DOHH2 (cell line): ENCODE data around the gene MAZ.

ENCODE experiments used
- H3F3A ChIP-seq: fragments of 200-600 bp; sonication (generic), shearing (Covaris generic); 2 replicates; pipeline ENCODE4 v1.6.0; 2016; ENCODE audit warnings: antibody characterized with exemption, mild to moderate bottlenecking; ENCODE audit not compliant: control insufficient read depth, insufficient read depth
- H3K27ac ChIP-seq: fragments of 200-600 bp; sonication (generic); 2 replicates; pipeline ENCODE4 v1.5.1; 2014; ENCODE audit warnings: low read depth, mild to moderate bottlenecking, low read length, moderate library complexity
- H3K27me3 ChIP-seq: fragments of 200-600 bp; sonication (generic); 2 replicates; pipeline ENCODE4 v1.6.1; 2014; ENCODE audit warnings: mild to moderate bottlenecking, low read length, mixed read lengths; ENCODE audit not compliant: control insufficient read depth
- H3K36me3 ChIP-seq: fragments of 200-600 bp; sonication (generic); 2 replicates; pipeline ENCODE4 v1.6.1; 2014; ENCODE audit warnings: mild to moderate bottlenecking, low read length, moderate library complexity, mixed read lengths; ENCODE audit not compliant: control insufficient read depth
- H3K4me1 ChIP-seq: fragments of 200-600 bp; sonication (generic); 2 replicates; pipeline ENCODE4 v1.6.1; 2014; ENCODE audit warnings: mild to moderate bottlenecking, low read length, mixed read lengths; ENCODE audit not compliant: control insufficient read depth
- H3K4me2 ChIP-seq: fragments of 200-600 bp; sonication (generic); 2 replicates; pipeline ENCODE4 v1.6.0; 2014; ENCODE audit warnings: mild to moderate bottlenecking, low read length, moderate library complexity
- H3K4me3 ChIP-seq: fragments of 200-600 bp; sonication (generic); 2 replicates; pipeline ENCODE4 v1.5.1; 2014; ENCODE audit warnings: mild to moderate bottlenecking, low read length, mixed read lengths
- H3K79me2 ChIP-seq: fragments of 200-600 bp; sonication (generic); 2 replicates; pipeline ENCODE4 v1.6.1; 2014; ENCODE audit warnings: mild to moderate bottlenecking, low read length, mixed read lengths; ENCODE audit not compliant: control insufficient read depth
- H3K9me2 ChIP-seq: fragments of 200-600 bp; sonication (generic); replicated peaks from 2 replicates; pipeline ENCODE4 v1.6.1; 2014; ENCODE audit warnings: mild to moderate bottlenecking, low read length, mixed read lengths; ENCODE audit not compliant: control insufficient read depth
- H3K9me3 ChIP-seq: fragments of 200-600 bp; sonication (generic); 2 replicates; pipeline ENCODE4 v1.6.1; 2014; ENCODE audit warnings: antibody characterized with exemption, low read length, mixed read lengths; ENCODE audit not compliant: control insufficient read depth, insufficient read depth
- H4K20me1 ChIP-seq: fragments of 200-600 bp; sonication (generic); 2 replicates; pipeline ENCODE4 v1.6.0; 2014; ENCODE audit warnings: low read depth, mild to moderate bottlenecking, antibody characterized with exemption, low read length, moderate library complexity; ENCODE audit not compliant: control insufficient read depth, insufficient read depth
- EZH2phosphoT487 ChIP-seq: fragments of 200-600 bp; sonication (generic); IDR thresholded peaks from 2 replicates; pipeline ENCODE4 v1.6.1; 2017; ENCODE audit warnings: borderline replicate concordance, mild to moderate bottlenecking, antibody characterized with exemption, low read length, moderate library complexity, mixed read lengths
- TF ChIP-seq, protein P1 (sequence below): fragments of 200-600 bp; sonication (generic); IDR thresholded peaks from one replicate; pipeline ENCODE4 v1.5.1; 2014; ENCODE audit warnings: antibody characterized with exemption, mild to moderate bottlenecking, low read depth, low read length; ENCODE audit not compliant: poor library complexity, severe bottlenecking

MAZ gene

DNA sequence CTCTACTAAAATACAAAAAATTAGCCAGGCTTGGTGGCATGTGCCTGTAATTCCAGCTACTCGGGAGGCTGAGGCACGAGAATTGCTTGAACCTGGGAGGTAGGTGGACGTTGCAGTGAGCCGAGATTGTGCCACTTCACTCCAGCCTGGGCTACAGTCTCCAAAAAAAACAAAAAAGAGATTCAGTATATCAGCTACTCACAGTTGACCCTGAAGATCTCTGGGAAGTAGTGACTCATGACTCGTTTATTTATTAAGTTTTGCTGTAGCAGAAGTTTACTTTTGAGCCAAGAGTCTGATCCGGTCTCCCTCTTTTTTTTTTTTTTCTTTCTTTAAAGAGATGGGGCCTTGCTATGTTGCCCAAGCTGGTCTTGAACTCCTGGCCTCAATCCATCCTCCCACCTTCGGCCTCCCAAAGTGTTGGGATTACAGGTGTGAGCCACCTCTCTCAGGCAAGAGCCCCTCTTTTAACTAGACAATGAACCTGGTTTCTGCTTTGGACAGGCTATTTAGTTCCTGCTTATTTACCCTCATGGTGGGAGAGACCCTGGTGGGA, 18.3 kb downstream of the MAZ start:
- Histone ChIP-seq H3K9me3 (no peaks in the 10 kb centered on the region), H3F3A (no peaks in the 10 kb centered on the region), H4K20me1 (peaks cover 14% of the 10 kb centered on the region; the same call in 1 of the 2 replicates), H3K9me2 (no peaks in the 10 kb centered on the region), H3K27me3 (peaks cover 10% of the 10 kb centered on the region; the same call in 1 of the 2 replicates), H3K79me2 (peaks cover 15% of the 10 kb centered on the region; the same call in 1 of the 2 replicates), H3K4me2 (no peak overlapping the region), H3K27ac (no peak overlapping the region), H3K4me1 (peaks cover 27% of the 10 kb centered on the region), H3K36me3 (peaks cover 22% of the 10 kb centered on the region), H3K4me3 (no peak overlapping the region)
- TF ChIP-seq EZH2phosphoT487 = no peak
- TF ChIP-seq, protein P1, sequence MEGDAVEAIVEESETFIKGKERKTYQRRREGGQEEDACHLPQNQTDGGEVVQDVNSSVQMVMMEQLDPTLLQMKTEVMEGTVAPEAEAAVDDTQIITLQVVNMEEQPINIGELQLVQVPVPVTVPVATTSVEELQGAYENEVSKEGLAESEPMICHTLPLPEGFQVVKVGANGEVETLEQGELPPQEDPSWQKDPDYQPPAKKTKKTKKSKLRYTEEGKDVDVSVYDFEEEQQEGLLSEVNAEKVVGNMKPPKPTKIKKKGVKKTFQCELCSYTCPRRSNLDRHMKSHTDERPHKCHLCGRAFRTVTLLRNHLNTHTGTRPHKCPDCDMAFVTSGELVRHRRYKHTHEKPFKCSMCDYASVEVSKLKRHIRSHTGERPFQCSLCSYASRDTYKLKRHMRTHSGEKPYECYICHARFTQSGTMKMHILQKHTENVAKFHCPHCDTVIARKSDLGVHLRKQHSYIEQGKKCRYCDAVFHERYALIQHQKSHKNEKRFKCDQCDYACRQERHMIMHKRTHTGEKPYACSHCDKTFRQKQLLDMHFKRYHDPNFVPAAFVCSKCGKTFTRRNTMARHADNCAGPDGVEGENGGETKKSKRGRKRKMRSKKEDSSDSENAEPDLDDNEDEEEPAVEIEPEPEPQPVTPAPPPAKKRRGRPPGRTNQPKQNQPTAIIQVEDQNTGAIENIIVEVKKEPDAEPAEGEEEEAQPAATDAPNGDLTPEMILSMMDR = no peak

DNA sequence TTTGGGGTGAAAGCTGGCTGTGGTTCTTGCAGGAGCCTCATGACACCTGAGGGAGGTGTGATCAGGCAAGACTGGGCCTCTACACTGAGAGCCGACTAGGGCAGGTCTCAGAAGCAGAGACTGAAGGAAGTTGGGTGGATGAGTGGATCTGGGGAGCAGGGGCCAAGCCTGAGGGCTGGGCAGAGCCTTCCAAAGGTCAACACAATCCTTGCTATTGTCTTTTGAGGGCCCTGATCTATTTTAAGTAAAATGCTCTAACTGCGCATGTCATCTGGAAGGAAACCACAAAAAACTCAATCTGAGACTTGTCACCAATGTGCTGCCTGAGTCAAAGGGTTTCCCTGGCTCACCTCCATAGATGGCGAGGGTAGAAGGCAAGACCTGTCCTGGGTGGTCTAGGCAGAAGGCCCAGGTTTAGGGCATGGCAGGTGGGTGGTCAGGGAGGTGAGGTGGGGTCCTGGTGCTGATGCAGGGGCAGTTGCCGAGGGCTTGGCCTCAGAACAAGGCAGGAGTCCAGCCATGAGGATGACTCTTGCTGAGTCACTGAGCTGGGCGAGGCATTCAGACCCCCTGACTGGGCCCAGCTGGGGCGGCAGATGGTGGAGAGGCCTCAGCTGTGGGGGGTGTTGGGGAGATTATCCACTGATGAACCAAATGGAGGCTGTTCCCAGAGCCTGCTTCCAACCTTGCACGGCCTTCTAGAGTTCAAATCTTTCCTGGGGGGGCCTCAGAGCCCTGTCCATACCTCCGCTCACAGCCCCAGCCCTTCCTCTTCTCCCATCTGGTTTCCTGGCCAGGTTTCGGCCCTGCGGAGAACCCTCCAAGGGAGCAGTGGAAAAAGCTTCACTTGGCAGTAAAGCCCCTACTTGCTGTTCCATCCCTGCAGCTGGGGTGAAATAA, 19.1 kb downstream of the MAZ start:
- Histone ChIP-seq H3K4me1 (peaks cover 20% of the 10 kb centered on the region), H3K79me2 (peaks cover 8% of the 10 kb centered on the region; the same call in 1 of the 2 replicates), H3K9me2 (no peaks in the 10 kb centered on the region), H4K20me1 (peaks cover 7% of the 10 kb centered on the region; the same call in 1 of the 2 replicates), H3K9me3 (no peaks in the 10 kb centered on the region), H3F3A (no peaks in the 10 kb centered on the region), H3K27ac (no peak overlapping the region), H3K4me2 (no peak overlapping the region), H3K4me3 (no peak overlapping the region), H3K36me3 (peaks cover 14% of the 10 kb centered on the region), H3K27me3 (peaks cover 13% of the 10 kb centered on the region; the same call in 1 of the 2 replicates)
- TF ChIP-seq, protein P1 = no peak
- no peak for TF ChIP-seq EZH2phosphoT487

DNA sequence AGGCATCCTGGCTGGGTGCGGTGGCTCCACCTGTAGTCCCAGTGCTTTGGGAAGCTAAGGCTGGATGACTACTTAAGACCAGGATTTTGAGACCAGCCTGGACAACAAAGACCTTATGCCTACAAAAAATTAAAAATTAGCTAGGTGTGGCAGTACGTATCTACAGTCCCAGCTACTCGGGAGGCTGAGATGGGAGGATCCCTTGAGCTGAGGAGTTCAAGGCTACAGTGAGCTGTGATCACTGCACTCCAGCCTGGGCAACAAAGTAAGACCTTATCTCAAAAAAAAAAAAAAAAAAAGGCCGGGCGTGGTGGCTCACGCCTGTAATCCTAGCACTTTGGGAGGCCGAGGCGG, 20.0 kb downstream of the MAZ start:
- peaks cover 13% of the 10 kb centered on the region; the same call in 1 of the 2 replicates for H3K27me3 ChIP-seq
- H3F3A ChIP-seq = no peaks in the 10 kb centered on the region
- no peak overlapping the region for H3K27ac ChIP-seq
- TF ChIP-seq EZH2phosphoT487 = no peak
- TF ChIP-seq, protein P1 = no peak
- peaks cover 4% of the 10 kb centered on the region; the same call in 1 of the 2 replicates for H4K20me1 ChIP-seq
- no peaks in the 10 kb centered on the region for H3K9me3 ChIP-seq
- H3K4me1 ChIP-seq = peaks cover 10% of the 10 kb centered on the region
- no peaks in the 10 kb centered on the region for H3K9me2 ChIP-seq
- H3K36me3 ChIP-seq = peaks cover 5% of the 10 kb centered on the region; the same call in 1 of the 2 replicates
- no peak overlapping the region for H3K4me3 ChIP-seq
- H3K79me2 ChIP-seq = 0 out of 2 replicates have a peak, but pooled peaks cover under 1% of the 10 kb centered on the region
- no peak overlapping the region for H3K4me2 ChIP-seq
